Loucy (cell line): ENCODE data around the gene ATP1A1.

Source experiments
- H2AFZ ChIP-seq: fragments of 200-600 bp; sonication (generic); 2 replicates; pipeline ENCODE4 v1.6.0; 2016; ENCODE audit warnings: antibody characterized with exemption, mild to moderate bottlenecking, low read length, moderate library complexity
- H3F3A ChIP-seq: fragments of 200-600 bp; 2 replicates; pipeline ENCODE4 v1.6.0; 2016; ENCODE audit warnings: antibody characterized with exemption, low read depth, mild to moderate bottlenecking
- H3K27me3 ChIP-seq: fragments of 200-600 bp; sonication (generic); 2 replicates; pipeline ENCODE4 v1.6.1; 2014; ENCODE audit warnings: low read length, mild to moderate bottlenecking; ENCODE audit not compliant: insufficient read depth, poor library complexity, severe bottlenecking
- H3K36me3 ChIP-seq: fragments of 200-600 bp; sonication (generic); 2 replicates; pipeline ENCODE4 v1.6.1; 2016; ENCODE audit warnings: low read length; ENCODE audit not compliant: insufficient read depth
- H3K4me1 ChIP-seq: fragments of 200-600 bp; sonication (generic); 2 replicates; pipeline ENCODE4 v1.5.1; 2014; ENCODE audit warnings: low read length, mild to moderate bottlenecking; ENCODE audit not compliant: insufficient read depth, poor library complexity, severe bottlenecking
- H3K4me2 ChIP-seq: fragments of 200-600 bp; sonication (generic); 2 replicates; pipeline ENCODE4 v1.6.0; 2014; ENCODE audit warnings: antibody characterized with exemption, low read length, low read depth, mild to moderate bottlenecking; ENCODE audit not compliant: poor library complexity, severe bottlenecking
- H3K4me3 ChIP-seq: fragments of 200-600 bp; sonication (generic); 2 replicates; pipeline ENCODE4 v1.5.1; 2014; ENCODE audit warnings: low read length, mild to moderate bottlenecking, mixed read lengths; ENCODE audit not compliant: poor library complexity, severe bottlenecking
- H3K79me2 ChIP-seq: fragments of 200-600 bp; sonication (generic); 2 replicates; pipeline ENCODE4 v1.6.1; 2014; ENCODE audit warnings: low read length; ENCODE audit not compliant: insufficient read depth
- H3K9ac ChIP-seq: fragments of 200-600 bp; sonication (generic); 2 replicates; pipeline ENCODE4 v1.6.0; 2014; ENCODE audit warnings: mild to moderate bottlenecking, low read depth, low read length, moderate library complexity; ENCODE audit not compliant: poor library complexity, severe bottlenecking
- H3K9me2 ChIP-seq: fragments of 200-600 bp; sonication (generic); replicated peaks from 2 replicates; pipeline ENCODE4 v1.6.1; 2016; ENCODE audit warnings: low read depth, low read length, mixed read lengths
- H3K9me3 ChIP-seq: fragments of 200-600 bp; sonication (generic); 2 replicates; pipeline ENCODE4 v1.6.1; 2014; ENCODE audit warnings: mild to moderate bottlenecking, antibody characterized with exemption, low read length, low read depth; ENCODE audit not compliant: insufficient read depth
- H4K20me1 ChIP-seq: fragments of 200-600 bp; sonication (generic); 2 replicates; pipeline ENCODE4 v1.6.0; 2014; ENCODE audit warnings: antibody characterized with exemption, low read length, mild to moderate bottlenecking; ENCODE audit not compliant: insufficient read depth, poor library complexity, severe bottlenecking
- CTCF ChIP-seq: fragments of 200-600 bp; sonication (generic); conservative IDR thresholded peaks from 2 replicates; pipeline ENCODE4 v1.5.1; 2014; ENCODE audit warnings: mild to moderate bottlenecking, antibody characterized with exemption, low read length
- EZH2phosphoT487 ChIP-seq: fragments of 200-600 bp; IDR thresholded peaks from 2 replicates; pipeline ENCODE4 v1.6.1; 2018; ENCODE audit warnings: antibody characterized with exemption, mild to moderate bottlenecking, moderate library complexity, borderline replicate concordance

ATP1A1 gene

GRCh38 chr1:116432655-116433265 is 59.7 kb downstream of the ATP1A1 start:
- H4K20me1 ChIP-seq = no peaks in the 10 kb centered on the region
- no peak overlapping the region for H2AFZ ChIP-seq
- no peak for TF ChIP-seq CTCF
- no peaks in the 10 kb centered on the region for H3K4me1 ChIP-seq
- H3K9ac ChIP-seq = no peak overlapping the region
- H3K4me2 ChIP-seq = no peak overlapping the region
- H3K36me3 ChIP-seq = no peaks in the 10 kb centered on the region
- H3K27me3 ChIP-seq = no peaks in the 10 kb centered on the region
- H3K79me2 ChIP-seq = no peaks in the 10 kb centered on the region
- H3K4me3 ChIP-seq = no peak overlapping the region
- peaks cover 5% of the 10 kb centered on the region; the same call in 1 of the 2 replicates for H3F3A ChIP-seq
- no peaks in the 10 kb centered on the region for H3K9me2 ChIP-seq
- H3K9me3 ChIP-seq = no peaks in the 10 kb centered on the region

DNA sequence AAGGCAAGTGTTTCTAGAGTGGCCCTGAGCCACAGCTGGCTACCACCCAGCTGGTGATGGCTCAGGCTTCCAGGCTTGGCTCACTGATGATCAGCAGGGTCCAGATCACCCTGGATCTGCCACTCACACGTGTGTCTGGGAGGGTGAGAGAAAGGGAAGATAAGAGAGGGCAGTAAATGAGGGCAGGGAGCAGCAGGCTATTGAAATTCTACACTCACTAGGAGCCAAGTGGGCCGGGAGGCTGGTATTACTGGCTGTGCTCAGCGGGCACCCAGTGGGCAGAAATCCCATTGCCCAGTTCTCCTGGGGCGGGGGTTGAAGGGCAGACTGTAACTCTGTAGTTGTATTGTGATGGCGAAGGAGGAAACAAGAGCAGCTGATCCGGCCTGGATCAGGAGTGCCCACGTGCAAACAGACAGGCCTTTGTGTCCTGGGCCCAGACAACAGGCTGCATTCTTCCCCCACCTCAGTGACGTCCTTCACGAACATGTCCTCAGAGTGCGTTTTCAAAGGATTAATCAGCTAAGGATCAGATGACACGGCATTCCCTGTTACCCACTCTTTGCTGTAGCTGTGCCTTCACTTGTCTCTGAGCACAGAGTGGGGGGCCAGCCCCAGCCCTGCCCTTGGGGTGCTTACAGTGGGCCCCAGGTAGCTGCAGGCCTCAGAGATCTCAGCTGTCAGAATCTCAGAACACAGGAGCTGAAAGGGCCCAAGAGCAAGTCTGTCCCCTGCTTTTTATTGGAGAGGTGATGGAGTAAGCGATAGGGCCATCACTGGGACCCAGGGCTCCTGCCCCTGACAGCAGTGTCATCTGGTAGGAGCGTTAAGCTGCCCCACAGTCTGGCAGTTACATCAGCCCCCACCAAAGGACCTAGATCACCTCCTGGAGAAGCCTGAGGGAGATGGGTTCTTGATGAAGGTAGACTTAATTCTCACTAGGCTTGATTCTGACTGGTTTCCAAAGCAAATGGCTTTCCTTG is 60.5 kb downstream of the ATP1A1 start:
- H4K20me1 ChIP-seq = no peaks in the 10 kb centered on the region
- no peak overlapping the region for H3K4me3 ChIP-seq
- TF ChIP-seq EZH2phosphoT487 = no peak
- no peak for TF ChIP-seq CTCF
- no peak overlapping the region for H3K4me2 ChIP-seq
- no peaks in the 10 kb centered on the region for H3K4me1 ChIP-seq
- no peaks in the 10 kb centered on the region for H3K9me3 ChIP-seq
- no peaks in the 10 kb centered on the region for H3K36me3 ChIP-seq
- no peak overlapping the region for H2AFZ ChIP-seq
- H3F3A ChIP-seq = peaks cover 5% of the 10 kb centered on the region; the same call in 1 of the 2 replicates
- no peaks in the 10 kb centered on the region for H3K27me3 ChIP-seq
- H3K79me2 ChIP-seq = no peaks in the 10 kb centered on the region
- H3K9me2 ChIP-seq = no peaks in the 10 kb centered on the region
- H3K9ac ChIP-seq = no peak overlapping the region

GRCh38 chr1:116434849-116435248 is 61.8 kb downstream of the ATP1A1 start:
- Histone ChIP-seq H3K27me3 (no peaks in the 10 kb centered on the region), H3K4me1 (no peaks in the 10 kb centered on the region), H3K4me2 (no peak overlapping the region), H3F3A (peaks cover 5% of the 10 kb centered on the region; the same call in 1 of the 2 replicates), H3K9me3 (no peaks in the 10 kb centered on the region), H3K79me2 (no peaks in the 10 kb centered on the region), H3K4me3 (no peak overlapping the region), H4K20me1 (no peaks in the 10 kb centered on the region), H3K9me2 (no peaks in the 10 kb centered on the region), H3K36me3 (no peaks in the 10 kb centered on the region), H2AFZ (no peak overlapping the region), H3K9ac (no peak overlapping the region)
- no peak for TF ChIP-seq EZH2phosphoT487
- TF ChIP-seq CTCF = no peak
